LNCaP clone FGC (cell line): Measurements from ENCODE around the gene SKA1.
A peak's percentile ranks its signal among the peaks of the same experiment; 100 is the strongest.
"Not testable (repeated sequence)": the region's sequence is repeated elsewhere in the genome, so short reads cannot be mapped to it uniquely, and the experiment has no call there.

ENCODE experiments used
- DNase-seq: peaks from one replicate; pipeline ENCODE4 v3.0.0-alpha.2; 2011; ENCODE audit warnings: low read depth
- H3K4me3 ChIP-seq: 2 replicates; pipeline ENCODE4 v1.5.1; 2011; ENCODE audit warnings: mild to moderate bottlenecking, low read depth, low read length, control low read depth
- CTCF ChIP-seq: IDR thresholded peaks from 2 replicates; pipeline ENCODE4 v1.5.1; 2012; ENCODE audit warnings: mild to moderate bottlenecking; ENCODE audit not compliant: control insufficient read depth, insufficient read depth; ENCODE audit errors: extremely low read depth

SKA1 gene

GRCh38 chr18:50401295-50401694 lies 26.4 kb downstream of the SKA1 start:
- no peak for TF ChIP-seq CTCF
- DNase-seq, result no peak
- no peak overlapping the region for H3K4me3 ChIP-seq

GRCh38 chr18:50401888-50402287 lies 27.0 kb downstream of the SKA1 start:
- H3K4me3 ChIP-seq, result no peak overlapping the region
- peak; percentile 23 for DNase-seq
- TF ChIP-seq CTCF, result no peak

- not testable (repeated sequence) for DNase-seq, H3K4me3 ChIP-seq
These were observed 30.1 kb downstream of the SKA1 start for GRCh38 chr18:50404752-50405581.

GRCh38 chr18:50405582-50406271 lies 30.9 kb downstream of the SKA1 start:
- H3K4me3 ChIP-seq, result no peak overlapping the region
- DNase-seq, result peak; percentile 44
- no peak for TF ChIP-seq CTCF

- no peak for TF ChIP-seq CTCF
- no peak for DNase-seq
- no peak overlapping the region for H3K4me3 ChIP-seq
These were observed 34.4 kb downstream of the SKA1 start for GRCh38 chr18:50409236-50409635.

GRCh38 chr18:50410008-50410407 lies 35.2 kb downstream of the SKA1 start:
- no peak for DNase-seq
- TF ChIP-seq CTCF, result no peak
- H3K4me3 ChIP-seq, result no peak overlapping the region

- H3K4me3 ChIP-seq, result no peak overlapping the region
- no peak for DNase-seq
- TF ChIP-seq CTCF, result no peak
These were observed 36.0 kb downstream of the SKA1 start for GRCh38 chr18:50410894-50411293.

GRCh38 chr18:50416832-50417231 lies 42.0 kb downstream of the SKA1 start:
- not testable (repeated sequence) for DNase-seq, H3K4me3 ChIP-seq

GRCh38 chr18:50417705-50418104 lies 42.9 kb downstream of the SKA1 start:
- H3K4me3 ChIP-seq, DNase-seq: not testable (repeated sequence)
